Measurements from ENCODE around the gene NSUN2.

The NSUN2 gene

DNA sequence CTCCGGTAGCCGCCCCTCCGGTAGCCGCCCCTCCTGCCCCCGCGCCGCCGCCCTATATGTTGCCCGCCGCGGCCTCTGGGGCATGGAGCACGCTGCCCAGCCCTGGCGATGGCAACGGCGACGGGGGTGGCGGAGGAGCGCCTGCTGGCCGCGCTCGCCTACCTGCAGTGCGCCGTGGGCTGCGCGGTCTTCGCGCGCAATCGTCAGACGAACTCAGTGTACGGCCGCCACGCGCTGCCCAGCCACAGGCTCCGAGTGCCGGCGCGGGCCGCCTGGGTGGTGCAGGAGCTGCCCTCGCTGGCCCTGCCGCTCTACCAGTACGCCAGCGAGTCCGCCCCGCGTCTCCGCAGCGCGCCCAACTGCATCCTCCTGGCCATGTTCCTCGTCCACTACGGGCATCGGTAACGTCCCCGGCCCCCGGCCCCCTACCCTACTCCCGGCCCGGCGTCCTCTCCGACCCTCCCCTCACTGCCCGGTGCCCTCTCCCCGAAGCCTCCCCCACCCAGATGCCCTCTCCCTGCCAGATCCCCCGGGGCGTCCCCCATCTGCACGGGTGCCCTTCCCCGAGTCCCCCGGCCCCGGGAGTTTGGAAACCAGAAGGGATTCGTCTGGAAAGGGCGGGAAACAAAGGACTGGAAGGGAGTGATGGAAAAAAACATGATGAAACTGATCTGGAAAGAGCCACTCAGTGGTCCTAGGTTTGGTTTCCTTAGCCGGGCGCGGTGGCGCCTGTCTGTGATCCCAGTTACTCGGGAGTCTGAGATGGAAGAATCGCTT is 813 bp upstream of the NSUN2 start:
- Histone ChIP-seq H3K27me3 (replicated peaks; ENCODE audit: insufficient read depth, low read length) (no peaks in the 10 kb centered on the region), H3K36me3 (replicated peaks; ENCODE audit: insufficient read depth, low read length) (0 out of 2 replicates have a peak, but pooled peaks cover 8% of the 10 kb centered on the region), H2AFZ (ENCODE audit: low read length) (peak overlapping the region; percentile 93), H3F3A (ENCODE audit: insufficient read depth, low read length) (no peaks in the 10 kb centered on the region), H3K9ac (ENCODE audit: low read length) (peak overlapping the region; percentile 96), H3K4me1 (ENCODE audit: low read length) (peaks cover 10% of the 10 kb centered on the region), H3K4me2 (ENCODE audit: low read depth, low read length) (peak overlapping the region; percentile 96), H3K27ac (ENCODE audit: low read length) (peak overlapping the region; percentile 82; the same call in 1 of the 2 replicates), H3K9me2 (replicated peaks; ENCODE audit: insufficient read depth, low read length) (no peaks in the 10 kb centered on the region), H3K79me2 (ENCODE audit: low read length) (peaks cover 66% of the 10 kb centered on the region), H3K9me3 (replicated peaks; ENCODE audit: insufficient read depth, low read length) (no peaks in the 10 kb centered on the region), H3K4me3 (ENCODE audit: low read length) (peak overlapping the region; percentile 69), H4K20me1 (ENCODE audit: insufficient read depth, low read length) (peaks cover 7% of the 10 kb centered on the region; the same call in 1 of the 2 replicates)
- TF ChIP-seq, protein P1, sequence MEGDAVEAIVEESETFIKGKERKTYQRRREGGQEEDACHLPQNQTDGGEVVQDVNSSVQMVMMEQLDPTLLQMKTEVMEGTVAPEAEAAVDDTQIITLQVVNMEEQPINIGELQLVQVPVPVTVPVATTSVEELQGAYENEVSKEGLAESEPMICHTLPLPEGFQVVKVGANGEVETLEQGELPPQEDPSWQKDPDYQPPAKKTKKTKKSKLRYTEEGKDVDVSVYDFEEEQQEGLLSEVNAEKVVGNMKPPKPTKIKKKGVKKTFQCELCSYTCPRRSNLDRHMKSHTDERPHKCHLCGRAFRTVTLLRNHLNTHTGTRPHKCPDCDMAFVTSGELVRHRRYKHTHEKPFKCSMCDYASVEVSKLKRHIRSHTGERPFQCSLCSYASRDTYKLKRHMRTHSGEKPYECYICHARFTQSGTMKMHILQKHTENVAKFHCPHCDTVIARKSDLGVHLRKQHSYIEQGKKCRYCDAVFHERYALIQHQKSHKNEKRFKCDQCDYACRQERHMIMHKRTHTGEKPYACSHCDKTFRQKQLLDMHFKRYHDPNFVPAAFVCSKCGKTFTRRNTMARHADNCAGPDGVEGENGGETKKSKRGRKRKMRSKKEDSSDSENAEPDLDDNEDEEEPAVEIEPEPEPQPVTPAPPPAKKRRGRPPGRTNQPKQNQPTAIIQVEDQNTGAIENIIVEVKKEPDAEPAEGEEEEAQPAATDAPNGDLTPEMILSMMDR (IDR thresholded peaks at IDR 0.05; ENCODE audit: low read length): 0 out of 2 replicates have a peak, but pooled peaks have one; percentile 9
- no peak for TF ChIP-seq EZH2 (optimal IDR thresholded peaks at IDR 0.05; ENCODE audit: low read depth, low read length)
- DNase-seq: no peak

DNA sequence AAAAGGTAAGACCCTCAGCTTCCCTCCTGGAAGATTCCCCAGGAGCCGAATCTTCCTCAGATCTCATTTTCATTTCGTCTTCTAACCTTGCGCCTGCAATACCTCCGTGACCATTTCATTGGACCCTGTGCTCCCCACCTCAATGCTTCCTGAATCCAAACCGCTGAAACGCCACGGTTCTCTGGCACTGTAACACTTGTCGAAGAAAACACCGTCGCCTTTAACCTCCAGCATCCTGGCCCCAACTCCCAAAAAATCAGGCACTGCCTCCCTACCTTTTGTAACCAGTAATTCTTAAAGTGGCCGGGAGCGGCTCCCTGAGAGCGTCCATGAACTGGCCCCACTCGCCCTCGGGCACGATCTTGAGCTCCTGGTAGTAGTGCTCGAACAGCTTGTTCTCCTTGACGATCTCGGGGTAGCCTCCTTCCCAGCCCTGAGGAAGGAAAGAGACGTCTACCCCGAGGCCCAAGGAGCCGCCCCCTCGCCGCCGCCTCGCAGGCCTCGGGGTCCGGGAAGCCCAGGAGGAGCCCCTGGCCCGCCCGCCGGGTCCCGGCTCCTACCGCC is 438 bp downstream of the NSUN2 start:
- Histone ChIP-seq H3K9me3 (replicated peaks; ENCODE audit: insufficient read depth, low read length) (no peaks in the 10 kb centered on the region), H3K4me3 (ENCODE audit: low read length) (peak overlapping the region; percentile 69), H3K9me2 (replicated peaks; ENCODE audit: insufficient read depth, low read length) (no peaks in the 10 kb centered on the region), H3K4me1 (ENCODE audit: low read length) (peaks cover 10% of the 10 kb centered on the region), H3K27ac (ENCODE audit: low read length) (peak overlapping the region; percentile 82; the same call in 1 of the 2 replicates), H4K20me1 (ENCODE audit: insufficient read depth, low read length) (peaks cover 7% of the 10 kb centered on the region; the same call in 1 of the 2 replicates), H3F3A (ENCODE audit: insufficient read depth, low read length) (no peaks in the 10 kb centered on the region), H3K79me2 (ENCODE audit: low read length) (peaks cover 79% of the 10 kb centered on the region), H3K9ac (ENCODE audit: low read length) (peak overlapping the region; percentile 96), H3K4me2 (ENCODE audit: low read depth, low read length) (peak overlapping the region; percentile 96), H3K27me3 (replicated peaks; ENCODE audit: insufficient read depth, low read length) (no peaks in the 10 kb centered on the region), H2AFZ (ENCODE audit: low read length) (peak overlapping the region; percentile 93), H3K36me3 (replicated peaks; ENCODE audit: insufficient read depth, low read length) (peaks cover 17% of the 10 kb centered on the region; the same call in 1 of the 2 replicates)
- DNase-seq: no peak
- TF ChIP-seq EZH2 (optimal IDR thresholded peaks at IDR 0.05; ENCODE audit: low read depth, low read length): no peak
- TF ChIP-seq EZH2phosphoT487 (IDR thresholded peaks at IDR 0.05; ENCODE audit: low read length): no peak
- TF ChIP-seq, protein P1 (IDR thresholded peaks at IDR 0.05; ENCODE audit: low read length): no peak; the same call in 1 of the 2 replicates

DNA sequence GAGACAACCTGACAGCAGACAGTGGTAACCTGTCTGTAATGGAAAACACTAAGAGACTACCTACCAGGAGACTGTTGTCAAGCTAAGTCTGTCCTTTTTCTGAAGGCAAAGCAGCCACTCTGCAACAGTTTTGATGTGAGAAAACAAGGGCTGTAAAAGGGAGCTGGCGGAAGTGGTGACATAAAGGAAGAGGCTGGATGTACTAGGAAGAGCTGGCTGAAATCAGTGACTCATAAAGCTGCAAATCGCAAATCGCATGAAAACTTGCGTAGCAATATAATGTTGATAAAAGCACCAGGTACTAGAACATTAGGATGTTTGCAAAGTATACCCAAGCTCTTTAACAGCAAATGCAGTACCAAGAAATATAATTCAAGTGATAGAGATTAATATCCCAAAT is 1.4 kb downstream of the NSUN2 start:
- DNase-seq: no peak
- H3K9ac ChIP-seq (ENCODE audit: low read length): no peak overlapping the region; the same call in 1 of the 2 replicates

More for the DNA sequence above, 1.4 kb downstream of the NSUN2 start:
- peak overlapping the region; percentile 96 for H3K4me2 ChIP-seq (ENCODE audit: low read depth, low read length)
- no peak overlapping the region for H3K27ac ChIP-seq (ENCODE audit: low read length)
- peaks cover 17% of the 10 kb centered on the region; the same call in 1 of the 2 replicates for H3K36me3 ChIP-seq (replicated peaks; ENCODE audit: insufficient read depth, low read length)
- peaks cover 7% of the 10 kb centered on the region; the same call in 1 of the 2 replicates for H4K20me1 ChIP-seq (ENCODE audit: insufficient read depth, low read length)
- no peaks in the 10 kb centered on the region for H3K9me2 ChIP-seq (replicated peaks; ENCODE audit: insufficient read depth, low read length)
- H2AFZ ChIP-seq (ENCODE audit: low read length): no peak overlapping the region
- TF ChIP-seq, protein P1 (IDR thresholded peaks at IDR 0.05; ENCODE audit: low read length): no peak
- TF ChIP-seq EZH2 (optimal IDR thresholded peaks at IDR 0.05; ENCODE audit: low read depth, low read length) (no peak), EZH2phosphoT487 (IDR thresholded peaks at IDR 0.05; ENCODE audit: low read length) (no peak)
- peaks cover 86% of the 10 kb centered on the region for H3K79me2 ChIP-seq (ENCODE audit: low read length)
- H3F3A ChIP-seq (ENCODE audit: insufficient read depth, low read length): no peaks in the 10 kb centered on the region
- H3K4me3 ChIP-seq (ENCODE audit: low read length): peak overlapping the region; percentile 69
- H3K4me1 ChIP-seq (ENCODE audit: low read length): peaks cover 10% of the 10 kb centered on the region
- H3K27me3 ChIP-seq (replicated peaks; ENCODE audit: insufficient read depth, low read length): no peaks in the 10 kb centered on the region
- H3K9me3 ChIP-seq (replicated peaks; ENCODE audit: insufficient read depth, low read length): no peaks in the 10 kb centered on the region
